Right atrium auricular region (tissue), 2 donors: ENCODE data around the gene MCTP2. TPM values are rescaled to one million over a fixed set of nuclear protein-coding genes. Genes with fewer than 3 reads are reported as not detected.

Experiments used
- DNase-seq: peaks from one replicate; pipeline ENCODE4 v3.0.0-alpha.2; 2019; ENCODE audit warnings: low spot score
- H3K27ac ChIP-seq, 2 donors: fragments of 200-600 bp; sonication (generic); 1 replicate in 1 of 2; 2 replicates in 1 of 2; pipeline ENCODE4 v1.5.1; 2016 to 2019
- H3K27me3 ChIP-seq, 2 donors: fragments of 200-600 bp; sonication (generic); one replicate each; pipeline versions ENCODE4 v1.5.1 to v1.6.0; 2017 to 2019
- H3K36me3 ChIP-seq: fragments of 200-600 bp; sonication (generic); one replicate; pipeline ENCODE4 v1.5.1; 2016
- H3K4me1 ChIP-seq, 2 donors: fragments of 200-600 bp; sonication (generic); one replicate each; pipeline versions ENCODE4 v1.5.1 to v1.6.0; 2017 to 2019
- H3K4me3 ChIP-seq, 2 donors: fragments of 200-600 bp; sonication (generic); 1 replicate in 1 of 2; 2 replicates in 1 of 2; pipeline ENCODE4 v1.5.1; 2017 to 2019; ENCODE audit warnings: mild to moderate bottlenecking in 1 of 2, moderate library complexity in 1 of 2
- H3K9me3 ChIP-seq, 2 donors: fragments of 200-600 bp; sonication (generic); one replicate each; pipeline ENCODE4 v1.5.1; 2019
- total RNA-seq, 2 donors: library from RNA; depleted of rRNA; stranded (reverse); fragments of >200 nt; gene quantifications; one replicate each; pipeline ENCODE4 v1.1.0, GENCODE V29; 2016
- TF ChIP-seq, protein P1 (sequence below), 2 donors: fragments of 200-600 bp; sonication (generic); IDR thresholded peaks; one replicate each; pipeline ENCODE4 v1.5.1; 2019; ENCODE audit warnings: antibody characterized with exemption in 2 of 2

MCTP2 gene
- total RNA-seq, 2 donors from 2014 or later, result 2.0 to 5.6 TPM

DNA sequence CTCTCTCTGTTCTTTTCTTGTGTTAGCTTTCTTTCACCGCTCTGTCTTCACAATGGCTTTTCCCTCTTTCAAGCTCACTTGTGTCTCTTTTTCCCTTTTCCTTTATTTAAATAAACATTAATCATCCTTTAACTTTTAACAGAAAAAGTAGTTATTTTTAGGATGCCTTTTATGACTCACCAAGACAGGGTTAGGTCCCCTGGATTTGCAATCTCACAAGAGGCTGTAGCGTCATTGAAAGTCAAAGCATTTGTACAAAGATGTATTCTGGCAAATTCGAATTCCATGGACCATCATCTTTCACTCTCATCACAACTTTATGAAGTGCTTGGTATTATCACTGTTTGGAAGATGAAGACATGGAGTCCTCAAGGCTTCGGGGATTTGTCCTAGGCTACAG, 34.8 kb upstream of the MCTP2 start:
- H3K9me3 ChIP-seq, result no peaks in the 10 kb centered on the region
- H3K36me3 ChIP-seq, result no peaks in the 10 kb centered on the region
- TF ChIP-seq, protein P1, sequence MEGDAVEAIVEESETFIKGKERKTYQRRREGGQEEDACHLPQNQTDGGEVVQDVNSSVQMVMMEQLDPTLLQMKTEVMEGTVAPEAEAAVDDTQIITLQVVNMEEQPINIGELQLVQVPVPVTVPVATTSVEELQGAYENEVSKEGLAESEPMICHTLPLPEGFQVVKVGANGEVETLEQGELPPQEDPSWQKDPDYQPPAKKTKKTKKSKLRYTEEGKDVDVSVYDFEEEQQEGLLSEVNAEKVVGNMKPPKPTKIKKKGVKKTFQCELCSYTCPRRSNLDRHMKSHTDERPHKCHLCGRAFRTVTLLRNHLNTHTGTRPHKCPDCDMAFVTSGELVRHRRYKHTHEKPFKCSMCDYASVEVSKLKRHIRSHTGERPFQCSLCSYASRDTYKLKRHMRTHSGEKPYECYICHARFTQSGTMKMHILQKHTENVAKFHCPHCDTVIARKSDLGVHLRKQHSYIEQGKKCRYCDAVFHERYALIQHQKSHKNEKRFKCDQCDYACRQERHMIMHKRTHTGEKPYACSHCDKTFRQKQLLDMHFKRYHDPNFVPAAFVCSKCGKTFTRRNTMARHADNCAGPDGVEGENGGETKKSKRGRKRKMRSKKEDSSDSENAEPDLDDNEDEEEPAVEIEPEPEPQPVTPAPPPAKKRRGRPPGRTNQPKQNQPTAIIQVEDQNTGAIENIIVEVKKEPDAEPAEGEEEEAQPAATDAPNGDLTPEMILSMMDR (IDR thresholded peaks at IDR 0.05), result no peak
- no peak overlapping the region for H3K27ac ChIP-seq
- H3K4me3 ChIP-seq, result no peak overlapping the region
- no peaks in the 10 kb centered on the region for H3K4me1 ChIP-seq
- H3K27me3 ChIP-seq, result no peaks in the 10 kb centered on the region
- no peak for DNase-seq

DNA sequence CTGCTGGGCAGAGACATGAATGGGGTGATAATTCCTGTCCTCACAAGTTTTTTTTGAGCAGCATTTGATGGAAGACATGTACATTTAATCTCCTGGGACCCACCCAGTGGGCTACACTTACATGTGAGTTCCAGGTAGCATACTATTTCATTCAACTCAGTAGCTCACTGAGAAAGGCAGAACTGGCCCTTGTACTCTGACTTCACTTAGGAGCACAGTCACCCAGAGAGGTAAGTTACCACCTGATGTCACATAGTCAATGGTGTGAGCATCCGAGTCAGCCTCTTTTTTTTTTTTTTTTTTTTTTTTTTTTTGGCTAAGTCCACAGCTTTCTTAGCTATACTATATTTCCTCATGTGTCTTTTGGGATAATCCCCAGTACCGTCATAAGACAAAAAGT, 32.7 kb upstream of the MCTP2 start:
- H3K4me1 ChIP-seq, result no peaks in the 10 kb centered on the region
- H3K4me3 ChIP-seq, result no peak overlapping the region
- TF ChIP-seq, protein P1 (IDR thresholded peaks at IDR 0.05), result no peak
- DNase-seq, result no peak
- no peaks in the 10 kb centered on the region for H3K9me3 ChIP-seq
- H3K27me3 ChIP-seq, result no peaks in the 10 kb centered on the region
- no peaks in the 10 kb centered on the region for H3K36me3 ChIP-seq
- no peak overlapping the region for H3K27ac ChIP-seq

DNA sequence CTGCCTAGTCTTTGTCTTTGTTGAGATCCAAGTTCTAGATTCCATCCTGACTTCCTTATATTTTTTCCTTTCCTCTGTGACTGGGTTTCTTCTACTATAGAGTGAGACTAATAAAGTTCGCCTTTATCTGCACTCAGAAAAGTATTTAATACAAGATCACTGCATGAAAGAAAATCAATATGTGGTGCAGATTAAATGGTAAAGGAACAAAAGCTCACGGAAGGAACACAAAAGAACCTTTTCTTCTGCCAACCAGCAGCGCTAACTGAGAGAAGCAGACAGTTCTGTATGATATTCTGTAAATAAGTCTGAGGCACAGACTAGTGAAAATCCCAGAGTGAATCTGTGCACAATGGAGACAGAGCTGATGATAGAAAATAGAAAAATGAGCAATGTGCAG, 31.6 kb upstream of the MCTP2 start:
- no peaks in the 10 kb centered on the region for H3K9me3 ChIP-seq
- no peak overlapping the region for H3K27ac ChIP-seq
- no peaks in the 10 kb centered on the region for H3K36me3 ChIP-seq
- H3K27me3 ChIP-seq, result no peaks in the 10 kb centered on the region
- no peak for DNase-seq
- H3K4me3 ChIP-seq, result no peak overlapping the region
- H3K4me1 ChIP-seq, result no peaks in the 10 kb centered on the region
- TF ChIP-seq, protein P1 (IDR thresholded peaks at IDR 0.05), result no peak

DNA sequence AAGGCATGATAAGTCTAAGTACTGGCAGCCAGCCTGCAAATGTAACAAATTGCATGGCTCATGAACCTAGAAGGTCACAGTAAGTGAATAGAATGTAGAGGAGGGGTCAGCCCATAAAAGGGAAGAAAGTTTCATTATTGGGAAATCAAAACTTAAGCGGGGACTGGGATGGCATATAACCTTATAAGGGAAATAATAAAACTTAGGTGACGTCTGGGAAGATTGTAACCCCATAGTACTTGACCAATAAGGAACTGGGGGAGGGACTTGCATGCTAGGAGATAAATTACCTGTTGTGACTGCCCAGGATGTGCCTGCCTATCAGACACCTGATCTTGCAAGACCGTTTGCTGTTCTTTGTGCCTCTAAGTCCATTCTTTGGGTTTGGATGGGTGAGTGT, 28.1 kb upstream of the MCTP2 start:
- no peak overlapping the region for H3K27ac ChIP-seq
- H3K4me3 ChIP-seq, result no peak overlapping the region
- TF ChIP-seq, protein P1 (IDR thresholded peaks at IDR 0.05), result no peak
- DNase-seq, result no peak
- no peaks in the 10 kb centered on the region for H3K9me3 ChIP-seq
- H3K4me1 ChIP-seq, result no peaks in the 10 kb centered on the region
- no peaks in the 10 kb centered on the region for H3K36me3 ChIP-seq
- H3K27me3 ChIP-seq, result no peaks in the 10 kb centered on the region

DNA sequence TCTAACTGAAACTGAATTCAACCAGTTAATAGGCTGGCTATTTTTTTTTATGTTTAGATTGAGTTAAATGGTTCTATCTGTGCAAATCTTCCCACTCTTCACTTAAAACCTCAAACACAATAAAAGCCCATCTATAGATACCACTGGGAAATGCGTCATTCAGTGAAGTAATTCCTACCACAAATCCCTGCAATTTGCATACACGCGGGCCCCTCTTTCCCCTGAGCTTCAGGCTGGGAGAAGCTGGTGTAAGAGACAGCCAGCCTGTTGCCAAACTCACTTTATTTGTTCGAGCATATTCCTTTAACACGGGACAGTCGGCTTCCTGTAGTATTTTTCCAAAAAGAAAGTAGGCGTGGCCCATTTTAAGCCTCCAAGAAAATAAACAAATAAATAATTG, 26.0 kb upstream of the MCTP2 start:
- Histone ChIP-seq H3K36me3 (no peaks in the 10 kb centered on the region), H3K4me3 (no peak overlapping the region), H3K9me3 (no peaks in the 10 kb centered on the region), H3K27ac (no peak overlapping the region), H3K27me3 (no peaks in the 10 kb centered on the region), H3K4me1 (no peaks in the 10 kb centered on the region)
- TF ChIP-seq, protein P1 (IDR thresholded peaks at IDR 0.05), result no peak
- no peak for DNase-seq

DNA sequence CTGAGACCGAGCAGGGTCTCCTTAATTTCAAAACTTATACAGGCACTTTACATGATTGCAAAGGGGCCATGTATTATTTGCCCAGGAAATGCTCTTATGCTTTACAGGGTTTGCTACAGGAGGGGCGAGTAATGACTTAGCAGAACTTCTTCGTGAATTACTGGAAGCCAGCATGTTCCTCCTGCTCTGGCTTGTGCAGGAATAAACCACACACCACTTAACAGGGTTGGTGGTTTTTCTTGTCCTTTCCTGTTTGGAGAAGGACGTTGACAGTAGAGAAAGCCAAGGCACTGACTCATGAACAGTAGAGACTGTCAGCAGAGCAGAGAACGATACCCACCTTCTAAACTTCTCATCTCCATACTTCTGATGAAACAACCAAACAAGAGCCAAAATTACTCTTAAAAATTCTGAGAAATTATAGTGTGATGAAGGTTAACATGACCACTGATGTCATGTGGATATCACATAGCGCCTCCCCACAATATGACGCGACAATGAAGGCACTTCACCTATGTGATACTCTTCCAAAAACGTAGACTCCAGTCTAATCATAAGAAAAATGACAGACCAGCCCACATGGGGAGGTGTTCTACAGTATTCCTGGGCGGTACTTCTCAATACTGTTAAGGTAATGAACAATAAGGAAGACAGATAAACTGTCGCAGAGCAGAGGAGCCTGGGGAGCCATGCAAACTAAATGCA, 24.7 kb upstream of the MCTP2 start:
- no peak for DNase-seq
- no peaks in the 10 kb centered on the region for H3K36me3 ChIP-seq
- TF ChIP-seq, protein P1 (IDR thresholded peaks at IDR 0.05), result no peak
- H3K4me3 ChIP-seq, result no peak overlapping the region
- H3K27ac ChIP-seq, result no peak overlapping the region
- H3K9me3 ChIP-seq, result no peaks in the 10 kb centered on the region
- no peaks in the 10 kb centered on the region for H3K4me1 ChIP-seq
- no peaks in the 10 kb centered on the region for H3K27me3 ChIP-seq
